Measurements from ENCODE around the gene STOML1. TPM values are rescaled to one million over a fixed set of nuclear protein-coding genes. Genes with fewer than 3 reads are reported as not detected.

Gene STOML1
- total RNA-seq, 1 donor from 2014 or later = 9.7 TPM

GRCh38 chr15:73993211-73993994, 1.3 kb upstream of the STOML1 start:
- Mint-ChIP-seq H3K27ac (ENCODE audit: unreplicated experiment) (no peak overlapping the region), H3K36me3 (ENCODE audit: low read depth) (no peaks in the 10 kb centered on the region), H3K9me3 (no peaks in the 10 kb centered on the region), H3K4me1 (peaks cover 42% of the 10 kb centered on the region), H3K4me3 (peak overlapping the region; percentile 94), H3K27me3 (ENCODE audit: low read depth) (no peaks in the 10 kb centered on the region)
- DNase-seq (ENCODE audit: low read depth, low spot score) = no peak
- TF ChIP-seq CTCF (conservative IDR thresholded peaks at IDR 0.05) = no peak

DNA sequence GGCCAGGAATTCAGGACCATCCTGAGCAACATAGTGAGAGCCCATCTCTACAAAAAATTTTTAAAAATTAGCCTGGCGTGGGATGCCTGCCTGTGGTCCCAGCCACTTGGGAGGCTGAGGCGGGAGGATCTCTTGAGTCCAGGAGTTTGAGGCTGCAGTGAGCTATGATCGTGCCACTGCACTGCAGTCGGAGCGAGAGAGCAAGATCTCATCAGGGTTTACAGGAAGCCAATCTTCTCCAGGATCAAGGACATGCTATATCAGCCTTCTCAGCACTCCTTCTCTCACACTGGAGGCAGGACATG, 451 bp upstream of the STOML1 start:
- no peak for TF ChIP-seq CTCF (conservative IDR thresholded peaks at IDR 0.05)
- Mint-ChIP-seq H3K4me1 (peaks cover 41% of the 10 kb centered on the region), H3K36me3 (ENCODE audit: low read depth) (no peaks in the 10 kb centered on the region), H3K9me3 (no peaks in the 10 kb centered on the region), H3K4me3 (peak overlapping the region; percentile 87), H3K27me3 (ENCODE audit: low read depth) (no peaks in the 10 kb centered on the region), H3K27ac (ENCODE audit: unreplicated experiment) (no peak overlapping the region)
- no peak for DNase-seq (ENCODE audit: low read depth, low spot score)

DNA sequence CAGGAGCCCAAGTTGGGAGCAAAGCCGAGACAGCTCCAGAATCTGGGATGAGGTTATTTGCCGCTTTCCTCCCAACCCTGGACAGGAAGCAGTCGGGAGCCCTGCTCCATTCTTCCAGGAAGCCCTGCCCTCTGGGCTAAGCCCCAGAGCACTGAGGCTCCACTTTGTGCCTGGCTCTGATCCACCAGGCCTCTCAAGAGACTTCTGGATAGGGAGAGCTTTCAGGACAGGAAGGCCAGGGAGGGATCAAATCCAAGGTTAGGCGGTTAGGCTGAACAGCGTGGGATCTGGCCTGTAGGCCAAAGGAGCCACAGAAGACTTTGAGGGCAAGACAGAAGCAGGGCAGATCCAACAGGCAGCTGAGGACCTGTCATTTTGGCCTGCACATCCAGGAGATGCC, 835 bp downstream of the STOML1 start:
- peaks cover 31% of the 10 kb centered on the region for H3K4me1 Mint-ChIP-seq
- no peaks in the 10 kb centered on the region for H3K9me3 Mint-ChIP-seq
- H3K4me3 Mint-ChIP-seq = peak overlapping the region; percentile 83
- no peaks in the 10 kb centered on the region for H3K27me3 Mint-ChIP-seq (ENCODE audit: low read depth)
- no peak for DNase-seq (ENCODE audit: low read depth, low spot score)
- H3K36me3 Mint-ChIP-seq (ENCODE audit: low read depth) = no peaks in the 10 kb centered on the region
- H3K27ac Mint-ChIP-seq (ENCODE audit: unreplicated experiment) = no peak overlapping the region
- TF ChIP-seq CTCF (conservative IDR thresholded peaks at IDR 0.05) = no peak

- H3K36me3 Mint-ChIP-seq (ENCODE audit: low read depth) = no peaks in the 10 kb centered on the region
- peaks cover 33% of the 10 kb centered on the region for H3K4me1 Mint-ChIP-seq
- H3K9me3 Mint-ChIP-seq = no peaks in the 10 kb centered on the region
- no peaks in the 10 kb centered on the region for H3K27me3 Mint-ChIP-seq (ENCODE audit: low read depth)
- no peak overlapping the region for H3K27ac Mint-ChIP-seq (ENCODE audit: unreplicated experiment)
- DNase-seq (ENCODE audit: low read depth, low spot score) = no peak
- peak overlapping the region; percentile 83 for H3K4me3 Mint-ChIP-seq
- TF ChIP-seq CTCF (conservative IDR thresholded peaks at IDR 0.05) = no peak
These were observed 1.7 kb downstream of the STOML1 start for GRCh38 chr15:73990250-73991005.

DNA sequence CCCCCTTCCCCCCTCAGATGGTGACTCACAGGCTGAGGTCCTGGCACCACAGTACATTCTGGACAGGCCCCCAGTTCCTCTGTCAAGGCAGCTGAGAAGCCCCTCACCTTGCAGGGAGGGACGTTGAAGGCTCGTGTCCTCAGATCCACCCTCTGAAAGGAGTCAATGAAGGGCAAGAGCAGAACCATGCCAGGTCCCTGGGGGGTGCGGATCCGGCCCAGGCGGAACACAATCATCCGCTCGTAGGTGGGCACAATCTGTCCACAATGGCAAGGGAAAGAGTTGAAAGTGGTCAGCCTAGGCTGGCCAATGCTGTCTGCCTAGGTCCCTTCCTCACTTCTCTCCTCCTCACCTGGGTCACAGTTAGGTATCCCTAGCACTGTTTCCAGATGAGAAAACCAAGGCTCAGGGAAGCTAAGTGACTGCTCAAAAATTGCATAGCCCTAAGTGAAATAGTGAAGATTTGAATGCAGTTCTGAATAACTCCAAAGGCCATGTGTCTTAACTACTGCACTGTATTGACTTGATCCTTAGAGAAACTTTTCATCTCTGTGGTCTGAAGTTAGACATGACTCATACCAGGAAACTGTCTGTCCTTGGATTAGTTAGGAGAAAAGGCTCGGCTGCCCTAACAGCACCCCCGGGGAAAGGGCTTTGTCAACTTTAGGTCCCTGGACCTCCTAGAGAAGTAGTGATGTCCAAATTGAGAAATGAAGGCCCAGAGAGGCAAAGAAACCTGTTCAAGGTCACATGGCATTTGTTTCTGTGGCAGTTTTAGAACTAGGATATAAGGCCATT, 2.9 kb downstream of the STOML1 start:
- TF ChIP-seq CTCF (conservative IDR thresholded peaks at IDR 0.05) = no peak
- no peak for DNase-seq (ENCODE audit: low read depth, low spot score)
- H3K9me3 Mint-ChIP-seq = no peaks in the 10 kb centered on the region
- no peaks in the 10 kb centered on the region for H3K36me3 Mint-ChIP-seq (ENCODE audit: low read depth)
- H3K4me1 Mint-ChIP-seq = peaks cover 21% of the 10 kb centered on the region
- H3K27ac Mint-ChIP-seq (ENCODE audit: unreplicated experiment) = no peak overlapping the region
- H3K4me3 Mint-ChIP-seq = peak overlapping the region; percentile 61
- H3K27me3 Mint-ChIP-seq (ENCODE audit: low read depth) = no peaks in the 10 kb centered on the region

All from neural crest cell (in vitro differentiated cells).